Measurements from ENCODE around the gene PLCL1. TPM values are rescaled to one million over a fixed set of nuclear protein-coding genes. Genes with fewer than 3 reads are reported as not detected.

PLCL1 gene
- total RNA-seq, 1 donor from 2014 or later, result 12.5 TPM

DNA sequence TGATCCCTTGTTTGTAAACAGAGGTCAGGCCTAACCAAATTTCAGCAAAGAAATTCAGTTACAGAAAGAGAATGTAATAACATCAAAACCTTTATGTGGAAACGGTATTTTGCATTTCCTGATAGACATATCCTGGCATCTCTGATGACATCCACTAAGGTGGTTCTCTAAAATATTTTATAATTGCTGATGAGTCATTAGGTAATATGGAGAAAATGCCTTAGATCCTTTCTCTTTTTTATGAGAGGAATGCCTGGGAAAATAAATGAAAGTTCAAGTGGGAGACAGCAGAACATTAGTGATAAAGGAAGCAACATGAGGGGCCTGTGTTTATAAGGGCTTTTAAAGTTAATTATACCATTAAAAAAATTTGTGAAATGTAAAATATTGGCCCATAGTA is 72.6 kb downstream of the PLCL1 start:
- Histone ChIP-seq H3K27me3 (ENCODE audit: control insufficient read depth in 3 of 3, insufficient read depth in 3 of 3, low read length in 3 of 3) (no peaks in the 10 kb centered on the region), H3K27ac (ENCODE audit: low read depth, low read length) (no peak overlapping the region), H3K4me3 (ENCODE audit: low read length in 3 of 3) (no peak overlapping the region), H3K36me3 (ENCODE audit: control insufficient read depth in 3 of 3, insufficient read depth in 3 of 3, low read length in 3 of 3) (no peaks in the 10 kb centered on the region), H3K9me3 (ENCODE audit: control insufficient read depth in 3 of 3, low read length in 3 of 3) (no peaks in the 10 kb centered on the region), H3K9ac (ENCODE audit: low read depth in 1 of 3, low read length in 3 of 3) (no peak overlapping the region), H3K4me1 (ENCODE audit: control insufficient read depth in 3 of 3, insufficient read depth in 3 of 3, low read length in 3 of 3) (peaks cover 6 to 12% (median 10%) of the 10 kb centered on the region in 3 donors)

- Histone ChIP-seq H3K4me1 (ENCODE audit: control insufficient read depth in 3 of 3, insufficient read depth in 3 of 3, low read length in 3 of 3) (peaks cover 3 to 5% (median 5%) of the 10 kb centered on the region in 3 donors), H3K36me3 (ENCODE audit: control insufficient read depth in 3 of 3, insufficient read depth in 3 of 3, low read length in 3 of 3) (no peaks in the 10 kb centered on the region), H3K4me3 (ENCODE audit: low read length in 3 of 3) (no peak overlapping the region), H3K27me3 (ENCODE audit: control insufficient read depth in 3 of 3, insufficient read depth in 3 of 3, low read length in 3 of 3) (no peaks in the 10 kb centered on the region), H3K9me3 (ENCODE audit: control insufficient read depth in 3 of 3, low read length in 3 of 3) (no peaks in the 10 kb centered on the region), H3K27ac (ENCODE audit: low read depth, low read length) (no peak overlapping the region), H3K9ac (ENCODE audit: low read depth in 1 of 3, low read length in 3 of 3) (no peak overlapping the region)
Observed at GRCh38 chr2:197878792-197879191, 74.4 kb downstream of the PLCL1 start.

DNA sequence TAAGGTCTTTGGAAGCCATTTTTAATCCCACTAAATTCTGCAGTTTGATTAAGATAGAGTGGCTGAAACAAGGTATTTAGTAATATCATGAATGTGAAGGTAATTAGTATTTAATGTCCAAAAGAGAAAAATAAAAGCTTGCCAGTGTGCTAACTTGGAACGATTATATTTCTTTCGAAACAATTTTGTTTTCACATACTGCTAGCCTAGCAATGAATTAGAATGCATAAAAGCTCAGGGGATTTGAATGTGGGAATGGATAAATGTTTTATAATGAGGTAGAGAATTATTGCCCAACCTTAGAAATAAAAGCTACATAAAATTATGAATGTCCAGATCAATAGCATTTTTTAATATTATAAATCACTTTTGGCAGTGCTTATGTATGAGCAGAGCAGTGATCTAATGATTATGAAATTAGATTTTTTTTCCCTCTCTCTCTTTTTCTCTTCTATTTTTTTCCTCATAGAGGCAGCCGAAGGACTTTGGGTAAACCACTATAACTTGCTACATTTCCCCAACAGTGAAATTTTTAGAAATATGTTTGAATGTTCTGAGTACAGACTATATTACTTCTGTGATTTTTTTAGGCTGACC is 75.5 kb downstream of the PLCL1 start:
- no peak overlapping the region for H3K27ac ChIP-seq (ENCODE audit: low read depth, low read length)

DNA sequence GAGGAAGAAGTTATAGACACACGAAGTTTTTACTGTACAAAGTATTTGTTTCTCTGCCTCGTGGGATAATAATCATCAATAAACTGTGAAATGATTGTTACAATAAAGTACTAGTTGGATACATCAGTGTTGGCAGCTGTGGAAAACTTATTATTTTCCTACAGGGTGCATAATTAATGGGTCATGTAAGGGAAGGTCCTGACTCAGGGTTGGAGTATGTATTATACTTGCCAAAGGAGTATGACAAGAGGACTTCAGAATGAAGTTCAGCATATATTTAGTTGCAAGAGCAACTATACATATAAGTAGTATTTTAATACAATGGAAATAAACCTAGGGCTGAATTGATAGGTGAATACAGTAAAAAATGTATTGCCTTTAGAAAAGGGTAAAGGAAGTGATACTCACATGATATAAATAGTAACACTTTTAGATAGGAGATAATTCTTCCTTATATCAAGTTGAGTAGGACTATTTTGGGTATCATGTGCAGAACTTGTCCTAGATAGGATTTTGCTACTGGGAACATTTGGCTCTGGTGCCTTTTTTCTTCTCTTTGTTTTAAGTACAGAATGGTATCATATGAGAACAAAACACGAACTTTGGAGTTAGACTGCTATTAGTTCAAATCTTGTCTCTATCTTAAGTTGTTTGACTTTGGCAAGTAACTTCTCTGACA is 79.1 kb downstream of the PLCL1 start:
- Histone ChIP-seq H3K27me3 (ENCODE audit: control insufficient read depth in 3 of 3, insufficient read depth in 3 of 3, low read length in 3 of 3) (no peaks in the 10 kb centered on the region), H3K4me1 (ENCODE audit: control insufficient read depth in 3 of 3, insufficient read depth in 3 of 3, low read length in 3 of 3) (peaks cover 1 to 10% (median 6%) of the 10 kb centered on the region in 3 donors), H3K4me3 (ENCODE audit: low read length in 3 of 3) (no peak overlapping the region), H3K27ac (ENCODE audit: low read depth, low read length) (no peak overlapping the region), H3K9me3 (ENCODE audit: control insufficient read depth in 3 of 3, low read length in 3 of 3) (no peaks in the 10 kb centered on the region), H3K9ac (ENCODE audit: low read depth in 1 of 3, low read length in 3 of 3) (no peak overlapping the region), H3K36me3 (ENCODE audit: control insufficient read depth in 3 of 3, insufficient read depth in 3 of 3, low read length in 3 of 3) (no peaks in the 10 kb centered on the region)

More for the DNA sequence above, 75.5 kb downstream of the PLCL1 start:
- Histone ChIP-seq H3K9me3 (ENCODE audit: control insufficient read depth in 3 of 3, low read length in 3 of 3) (no peaks in the 10 kb centered on the region), H3K4me3 (ENCODE audit: low read length in 3 of 3) (no peak overlapping the region), H3K27me3 (ENCODE audit: control insufficient read depth in 3 of 3, insufficient read depth in 3 of 3, low read length in 3 of 3) (no peaks in the 10 kb centered on the region), H3K9ac (ENCODE audit: low read depth in 1 of 3, low read length in 3 of 3) (no peak overlapping the region), H3K36me3 (ENCODE audit: control insufficient read depth in 3 of 3, insufficient read depth in 3 of 3, low read length in 3 of 3) (no peaks in the 10 kb centered on the region), H3K4me1 (ENCODE audit: control insufficient read depth in 3 of 3, insufficient read depth in 3 of 3, low read length in 3 of 3) (peaks cover 3 to 10% (median 8%) of the 10 kb centered on the region in 3 donors)

DNA sequence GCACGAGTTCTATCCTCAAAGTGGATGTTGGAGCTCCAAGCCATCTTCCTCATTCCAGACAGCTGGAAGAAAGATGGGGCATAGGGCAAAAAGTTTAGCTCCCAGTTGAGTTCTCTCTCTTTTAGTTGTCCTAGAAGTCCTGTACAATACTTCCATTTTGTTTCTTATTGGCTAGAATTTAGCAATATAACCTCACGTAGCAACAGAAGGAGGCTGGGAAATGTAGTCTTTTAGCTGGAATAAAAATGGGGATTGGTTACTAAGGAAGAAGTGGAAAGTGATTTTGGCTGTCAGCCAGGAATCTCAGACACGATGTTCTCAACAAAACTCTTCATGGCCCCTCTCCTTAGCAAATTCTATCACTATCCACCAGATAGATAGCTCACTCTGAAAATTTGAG is 79.9 kb downstream of the PLCL1 start:
- no peak overlapping the region for H3K27ac ChIP-seq (ENCODE audit: low read depth, low read length)
- H3K27me3 ChIP-seq (ENCODE audit: control insufficient read depth in 3 of 3, insufficient read depth in 3 of 3, low read length in 3 of 3), result no peaks in the 10 kb centered on the region
- H3K9me3 ChIP-seq (ENCODE audit: control insufficient read depth in 3 of 3, low read length in 3 of 3), result no peaks in the 10 kb centered on the region
- no peak overlapping the region for H3K4me3 ChIP-seq (ENCODE audit: low read length in 3 of 3)
- no peaks in the 10 kb centered on the region for H3K36me3 ChIP-seq (ENCODE audit: control insufficient read depth in 3 of 3, insufficient read depth in 3 of 3, low read length in 3 of 3)
- H3K4me1 ChIP-seq (ENCODE audit: control insufficient read depth in 3 of 3, insufficient read depth in 3 of 3, low read length in 3 of 3), result peaks cover 0 to 5% (median 3%) of the 10 kb centered on the region in 3 donors
- H3K9ac ChIP-seq (ENCODE audit: low read depth in 1 of 3, low read length in 3 of 3), result no peak overlapping the region

GRCh38 chr2:197885126-197885525 is 80.7 kb downstream of the PLCL1 start:
- Histone ChIP-seq H3K27me3 (ENCODE audit: control insufficient read depth in 3 of 3, insufficient read depth in 3 of 3, low read length in 3 of 3) (no peaks in the 10 kb centered on the region), H3K9ac (ENCODE audit: low read depth in 1 of 3, low read length in 3 of 3) (no peak overlapping the region), H3K4me3 (ENCODE audit: low read length in 3 of 3) (no peak overlapping the region), H3K36me3 (ENCODE audit: control insufficient read depth in 3 of 3, insufficient read depth in 3 of 3, low read length in 3 of 3) (no peaks in the 10 kb centered on the region), H3K9me3 (ENCODE audit: control insufficient read depth in 3 of 3, low read length in 3 of 3) (no peaks in the 10 kb centered on the region), H3K27ac (ENCODE audit: low read depth, low read length) (no peak overlapping the region), H3K4me1 (ENCODE audit: control insufficient read depth in 3 of 3, insufficient read depth in 3 of 3, low read length in 3 of 3) (peaks cover 0 to 5% (median 3%) of the 10 kb centered on the region in 3 donors)

GRCh38 chr2:197885587-197885986 is 81.2 kb downstream of the PLCL1 start:
- no peak overlapping the region for H3K9ac ChIP-seq (ENCODE audit: low read depth in 1 of 3, low read length in 3 of 3)
- no peak overlapping the region for H3K4me3 ChIP-seq (ENCODE audit: low read length in 3 of 3)
- no peaks in the 10 kb centered on the region for H3K36me3 ChIP-seq (ENCODE audit: control insufficient read depth in 3 of 3, insufficient read depth in 3 of 3, low read length in 3 of 3)
- peaks cover 0 to 5% (median 3%) of the 10 kb centered on the region in 3 donors for H3K4me1 ChIP-seq (ENCODE audit: control insufficient read depth in 3 of 3, insufficient read depth in 3 of 3, low read length in 3 of 3)
- H3K27me3 ChIP-seq (ENCODE audit: control insufficient read depth in 3 of 3, insufficient read depth in 3 of 3, low read length in 3 of 3), result no peaks in the 10 kb centered on the region
- no peaks in the 10 kb centered on the region for H3K9me3 ChIP-seq (ENCODE audit: control insufficient read depth in 3 of 3, low read length in 3 of 3)
- no peak overlapping the region for H3K27ac ChIP-seq (ENCODE audit: low read depth, low read length)

GRCh38 chr2:197888321-197888720 is 83.9 kb downstream of the PLCL1 start:
- Histone ChIP-seq H3K4me3 (ENCODE audit: low read length in 3 of 3) (no peak overlapping the region), H3K4me1 (ENCODE audit: control insufficient read depth in 3 of 3, insufficient read depth in 3 of 3, low read length in 3 of 3) (peaks cover 5 to 11% (median 11%) of the 10 kb centered on the region in 3 donors), H3K27ac (ENCODE audit: low read depth, low read length) (no peak overlapping the region), H3K27me3 (ENCODE audit: control insufficient read depth in 3 of 3, insufficient read depth in 3 of 3, low read length in 3 of 3) (no peaks in the 10 kb centered on the region), H3K9ac (ENCODE audit: low read depth in 1 of 3, low read length in 3 of 3) (no peak overlapping the region), H3K9me3 (ENCODE audit: control insufficient read depth in 3 of 3, low read length in 3 of 3) (no peaks in the 10 kb centered on the region), H3K36me3 (ENCODE audit: control insufficient read depth in 3 of 3, insufficient read depth in 3 of 3, low read length in 3 of 3) (no peaks in the 10 kb centered on the region)

DNA sequence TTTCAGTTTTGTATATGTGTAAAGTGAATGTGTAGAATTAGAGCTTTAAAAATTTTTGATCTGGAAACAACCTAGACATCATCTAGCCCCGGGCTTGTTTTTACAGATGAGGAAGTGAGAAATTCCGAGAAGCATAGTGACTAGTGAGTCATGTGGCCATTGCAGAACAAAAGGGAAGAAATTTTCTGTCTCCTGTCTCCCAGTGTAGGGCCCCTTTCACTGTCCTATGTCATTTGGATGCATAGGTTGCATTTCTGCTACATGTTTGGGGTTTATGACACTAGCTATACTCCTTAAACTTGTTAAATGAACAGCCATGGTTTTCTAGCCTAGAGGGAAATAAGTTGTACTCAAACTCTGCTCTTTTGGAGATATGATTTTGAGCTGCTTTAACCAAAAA is 84.6 kb downstream of the PLCL1 start:
- Histone ChIP-seq H3K27me3 (ENCODE audit: control insufficient read depth in 3 of 3, insufficient read depth in 3 of 3, low read length in 3 of 3) (no peaks in the 10 kb centered on the region), H3K4me1 (ENCODE audit: control insufficient read depth in 3 of 3, insufficient read depth in 3 of 3, low read length in 3 of 3) (peaks cover 6 to 15% (median 12%) of the 10 kb centered on the region in 3 donors), H3K27ac (ENCODE audit: low read depth, low read length) (no peak overlapping the region), H3K36me3 (ENCODE audit: control insufficient read depth in 3 of 3, insufficient read depth in 3 of 3, low read length in 3 of 3) (no peaks in the 10 kb centered on the region), H3K9ac (ENCODE audit: low read depth in 1 of 3, low read length in 3 of 3) (no peak overlapping the region), H3K9me3 (ENCODE audit: control insufficient read depth in 3 of 3, low read length in 3 of 3) (no peaks in the 10 kb centered on the region), H3K4me3 (ENCODE audit: low read length in 3 of 3) (no peak overlapping the region)

GRCh38 chr2:197890168-197890567 is 85.8 kb downstream of the PLCL1 start:
- Histone ChIP-seq H3K36me3 (ENCODE audit: control insufficient read depth in 3 of 3, insufficient read depth in 3 of 3, low read length in 3 of 3) (no peaks in the 10 kb centered on the region), H3K9ac (ENCODE audit: low read depth in 1 of 3, low read length in 3 of 3) (no peak overlapping the region), H3K27ac (ENCODE audit: low read depth, low read length) (no peak overlapping the region), H3K9me3 (ENCODE audit: control insufficient read depth in 3 of 3, low read length in 3 of 3) (no peaks in the 10 kb centered on the region), H3K4me3 (ENCODE audit: low read length in 3 of 3) (no peak overlapping the region), H3K27me3 (ENCODE audit: control insufficient read depth in 3 of 3, insufficient read depth in 3 of 3, low read length in 3 of 3) (no peaks in the 10 kb centered on the region), H3K4me1 (ENCODE audit: control insufficient read depth in 3 of 3, insufficient read depth in 3 of 3, low read length in 3 of 3) (peaks cover 10 to 16% (median 10%) of the 10 kb centered on the region in 3 donors)
